ENCODE results near the gene MAP1LC3B2. TPM values are rescaled to one million over a fixed set of nuclear protein-coding genes. Genes with fewer than 3 reads are reported as not detected.
A peak's percentile ranks its signal among the peaks of the same experiment; 100 is the strongest.

Gene MAP1LC3B2
- total RNA-seq, 1 experiment from 2014 or later: 0.53 TPM

DNA sequence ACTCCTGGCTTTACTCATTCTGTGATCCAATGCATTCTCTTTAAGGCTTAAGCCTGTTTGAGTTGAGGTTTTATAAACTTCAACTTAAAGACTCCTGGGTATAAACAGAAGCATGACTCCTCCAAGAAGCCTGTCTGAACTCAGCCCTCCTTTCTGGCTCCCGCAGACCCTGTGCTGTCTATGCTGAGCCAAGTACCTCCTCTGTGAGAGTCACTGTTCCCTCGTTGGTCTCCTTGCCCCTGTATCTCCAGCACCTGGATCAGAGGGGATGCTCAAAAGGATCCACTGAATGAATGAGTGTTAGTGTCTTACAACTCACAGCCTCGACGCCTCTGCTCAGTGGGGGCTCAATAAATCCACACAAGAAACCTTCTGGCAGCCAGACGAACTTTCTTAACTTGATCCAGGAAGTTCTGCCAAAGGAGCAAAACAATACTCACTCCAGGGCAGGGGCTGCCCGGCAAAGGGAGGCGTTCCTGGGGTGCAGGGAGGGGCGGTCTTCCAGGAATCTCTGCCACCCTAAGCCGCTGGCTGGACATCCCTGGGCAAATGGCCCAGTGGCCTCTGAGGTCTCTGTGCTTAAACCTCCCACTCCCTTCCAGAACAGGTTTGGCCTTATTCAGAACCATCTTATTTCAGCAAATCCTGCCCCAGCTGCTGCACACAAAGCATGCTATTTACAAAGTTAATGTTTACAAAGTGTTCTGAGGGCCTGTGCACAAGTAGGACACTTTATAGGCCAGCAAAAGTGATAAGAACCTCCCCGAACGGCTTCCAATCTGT is 32.9 kb downstream of the MAP1LC3B2 start:
- DNase-seq (ENCODE audit: low read depth): no peak

- DNase-seq (ENCODE audit: low read depth): no peak
These were observed 33.5 kb downstream of the MAP1LC3B2 start for GRCh38 chr12:116592731-116593130.

- DNase-seq (ENCODE audit: low read depth): no peak
These were observed 35.3 kb downstream of the MAP1LC3B2 start for GRCh38 chr12:116594325-116595038.

- DNase-seq (ENCODE audit: low read depth): no peak
These were observed 36.0 kb downstream of the MAP1LC3B2 start for GRCh38 chr12:116595186-116595585.

DNA sequence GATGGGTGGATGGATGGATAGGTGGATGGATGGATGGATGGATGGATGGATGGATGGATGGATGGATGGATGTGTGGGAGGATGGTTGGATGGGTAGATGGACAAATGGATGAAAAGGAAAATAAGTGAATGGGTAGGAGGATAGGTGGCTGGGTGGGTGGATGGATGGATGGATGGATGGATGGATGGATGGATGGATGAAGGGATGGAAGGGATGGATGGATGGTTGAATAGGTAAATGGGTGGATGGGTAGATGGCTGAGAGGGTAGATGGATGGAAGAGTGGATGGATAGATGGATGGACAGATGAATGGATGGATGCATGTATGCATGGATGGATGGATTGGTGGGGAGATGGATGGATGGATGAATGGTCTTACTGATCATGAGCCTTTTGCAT is 36.5 kb downstream of the MAP1LC3B2 start:
- no peak for DNase-seq (ENCODE audit: low read depth)

- no peak for DNase-seq (ENCODE audit: low read depth)
These were observed 38.7 kb downstream of the MAP1LC3B2 start for GRCh38 chr12:116597886-116598285.

DNA sequence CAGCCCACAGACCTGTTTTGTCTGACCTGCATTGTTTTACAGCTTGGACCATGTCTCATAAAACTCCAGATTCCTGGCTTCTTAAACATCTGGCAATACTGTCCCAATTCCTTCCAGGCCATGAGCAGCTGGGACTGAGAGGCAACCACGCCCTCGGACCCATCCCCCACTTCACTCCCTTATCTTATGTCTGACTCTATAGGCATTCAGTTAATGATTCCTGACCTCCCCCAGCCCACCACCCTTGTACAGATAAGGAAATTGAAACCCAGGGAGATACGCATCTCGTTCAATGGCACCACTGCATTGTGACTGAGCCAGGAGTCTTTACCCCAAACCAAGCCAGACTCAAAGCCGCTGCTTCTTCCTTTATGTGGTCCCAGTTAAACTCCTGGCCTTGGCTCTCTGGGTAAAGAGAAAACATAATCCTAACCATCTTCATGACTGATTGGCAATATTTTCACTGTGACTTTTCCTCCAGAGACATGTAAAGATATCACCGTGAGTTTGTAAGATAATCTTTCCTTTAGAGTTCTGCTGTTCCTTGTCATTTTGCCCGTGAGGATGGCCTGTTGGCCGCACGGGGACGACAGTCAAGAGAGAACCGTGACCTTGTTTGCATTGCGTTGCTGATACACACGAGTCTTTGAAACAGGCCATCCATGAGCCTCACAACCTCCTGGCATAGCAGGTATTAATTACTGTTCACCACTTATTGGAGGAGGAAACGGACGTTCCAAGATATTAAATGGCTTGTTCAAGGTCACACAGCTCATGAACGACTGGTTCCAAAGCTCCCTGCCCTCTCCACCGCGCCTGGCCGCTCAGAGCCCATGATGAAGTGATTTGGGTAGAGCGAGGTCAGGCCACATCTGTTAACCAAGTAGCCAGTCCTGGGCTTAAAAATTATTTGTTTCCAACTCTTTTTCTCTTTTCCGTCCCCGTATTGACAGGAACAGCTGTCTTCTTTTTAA is 39.4 kb downstream of the MAP1LC3B2 start:
- no peak for DNase-seq (ENCODE audit: low read depth)

DNA sequence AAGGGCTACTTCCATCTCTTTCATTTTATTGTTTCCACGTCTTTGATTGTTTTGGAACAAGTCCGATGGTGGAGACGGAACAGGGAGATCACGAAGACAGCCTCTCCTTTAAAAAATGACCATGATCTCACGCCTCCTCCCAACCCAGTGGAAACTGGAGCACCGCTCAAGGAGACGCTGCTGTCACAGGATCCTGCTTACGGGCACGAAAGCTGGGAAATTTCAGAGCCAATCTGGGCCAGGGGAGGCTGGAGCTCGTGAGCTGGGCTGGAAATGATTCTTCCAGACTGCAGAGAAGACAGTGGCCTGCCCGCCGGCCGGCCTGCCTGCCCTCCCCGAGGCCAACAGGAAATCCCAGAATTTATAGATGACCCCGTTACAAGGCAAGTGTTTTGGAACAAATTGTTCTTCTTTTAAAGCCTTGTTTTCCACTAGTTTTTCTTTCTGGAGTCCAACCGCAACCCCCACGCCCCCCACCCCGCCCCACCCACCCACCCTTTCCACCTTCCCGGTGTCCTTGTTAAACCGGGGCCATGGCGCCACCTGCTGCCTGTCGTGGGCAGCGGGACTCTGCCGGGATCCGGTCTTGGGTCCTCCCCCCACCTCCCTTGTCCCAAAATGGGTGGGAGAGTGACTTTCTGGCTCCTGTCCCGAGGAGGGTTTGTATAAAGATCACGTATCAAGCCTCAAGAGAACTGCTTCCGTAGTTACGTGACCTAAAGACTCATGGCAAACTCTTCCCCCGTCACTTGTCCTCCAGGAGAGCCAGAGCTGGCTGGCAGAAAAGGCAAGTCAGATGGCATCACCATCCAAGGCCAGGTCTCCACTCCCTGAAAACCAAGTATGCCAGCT is 40.3 kb downstream of the MAP1LC3B2 start:
- peak; percentile 27 for DNase-seq (ENCODE audit: low read depth)

DNA sequence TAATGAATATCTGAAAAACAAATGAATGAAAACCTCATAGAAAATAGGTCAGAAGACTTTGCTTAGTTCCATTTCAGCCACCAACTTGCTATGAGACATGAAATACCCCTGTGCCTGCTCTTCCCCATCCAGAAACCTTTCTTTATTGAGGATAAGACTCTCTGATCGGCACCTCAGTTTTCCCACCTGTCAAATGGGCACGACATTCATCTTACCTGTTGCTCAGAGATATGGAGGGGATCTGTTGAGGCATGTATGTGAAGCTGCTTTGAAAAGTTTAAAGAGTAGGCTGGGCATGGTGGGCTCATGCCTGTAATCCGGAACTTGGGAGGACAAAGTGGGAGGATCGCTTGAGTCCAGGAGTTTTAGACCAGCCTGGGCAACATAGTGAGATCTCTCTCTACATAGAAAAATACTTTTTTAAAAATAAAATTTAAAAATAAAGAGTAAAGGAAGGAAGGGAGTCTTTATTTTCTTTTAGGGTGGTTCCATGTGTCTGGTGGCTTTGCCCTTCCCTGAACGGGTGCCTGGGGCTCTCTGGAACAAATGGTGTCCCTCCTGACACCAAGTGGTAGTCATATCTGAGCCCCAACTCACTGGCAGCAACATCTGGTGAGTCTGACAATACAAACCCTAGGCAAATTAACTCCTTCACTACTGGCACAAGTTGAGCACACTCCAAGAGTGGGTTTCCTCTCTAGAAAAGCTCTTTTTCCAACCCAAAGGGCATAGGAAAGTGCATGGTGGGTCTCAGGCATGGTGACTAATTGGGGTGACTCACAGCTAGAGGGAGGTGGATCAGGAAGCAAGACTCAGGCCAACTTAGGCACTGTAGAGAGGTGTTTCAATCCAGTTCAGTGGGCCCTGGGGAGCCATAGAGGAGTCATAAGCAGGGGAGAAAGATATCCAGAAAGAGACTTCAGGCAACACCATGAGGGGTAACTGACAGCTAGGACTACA is 42.1 kb downstream of the MAP1LC3B2 start:
- DNase-seq (ENCODE audit: low read depth): peak; percentile 87

DNA sequence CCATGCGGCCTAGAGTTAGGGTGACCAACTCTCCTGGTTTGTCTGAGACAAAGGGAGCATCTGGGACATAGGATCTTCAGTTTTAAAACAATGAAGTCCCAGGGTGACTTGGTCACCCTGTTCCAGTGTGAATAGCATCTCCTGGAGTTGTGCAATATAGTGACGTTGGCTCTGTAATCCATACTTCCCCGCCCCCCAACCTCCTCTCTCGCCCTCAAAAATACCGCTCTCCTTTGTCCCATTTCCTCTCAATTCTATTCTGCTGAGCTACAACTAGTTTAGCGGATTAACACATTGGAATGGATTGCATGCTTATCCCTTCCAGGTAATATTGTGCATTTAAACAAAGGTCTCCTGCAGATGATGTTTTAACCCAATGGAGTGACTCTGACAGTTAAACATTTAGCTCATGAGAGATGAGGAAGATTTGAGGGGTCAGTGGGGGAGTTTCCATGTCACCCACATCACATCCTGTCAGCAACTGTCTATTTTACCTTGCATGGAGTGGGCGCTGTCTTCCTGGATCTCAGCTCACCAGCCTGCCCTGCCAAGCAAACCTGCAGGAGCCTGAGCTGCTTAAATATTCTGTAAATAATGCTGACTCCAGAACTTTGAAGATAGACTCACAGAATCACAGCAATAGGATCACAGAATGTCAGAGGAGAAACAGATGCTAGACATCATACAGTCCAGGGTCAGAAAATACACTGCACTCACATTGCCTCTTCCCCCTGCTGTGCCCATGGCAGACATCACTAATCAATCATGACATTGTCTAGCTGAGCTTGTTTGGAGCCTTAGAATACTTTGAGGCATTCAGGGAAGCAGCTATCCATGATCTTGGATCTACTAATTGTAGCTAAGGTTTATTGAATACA is 43.0 kb downstream of the MAP1LC3B2 start:
- DNase-seq (ENCODE audit: low read depth): peak; percentile 7

- DNase-seq (ENCODE audit: low read depth): no peak
These were observed 44.5 kb downstream of the MAP1LC3B2 start for GRCh38 chr12:116603546-116604177.

GRCh38 chr12:116604178-116604895 is 45.2 kb downstream of the MAP1LC3B2 start:
- no peak for DNase-seq (ENCODE audit: low read depth)

DNA sequence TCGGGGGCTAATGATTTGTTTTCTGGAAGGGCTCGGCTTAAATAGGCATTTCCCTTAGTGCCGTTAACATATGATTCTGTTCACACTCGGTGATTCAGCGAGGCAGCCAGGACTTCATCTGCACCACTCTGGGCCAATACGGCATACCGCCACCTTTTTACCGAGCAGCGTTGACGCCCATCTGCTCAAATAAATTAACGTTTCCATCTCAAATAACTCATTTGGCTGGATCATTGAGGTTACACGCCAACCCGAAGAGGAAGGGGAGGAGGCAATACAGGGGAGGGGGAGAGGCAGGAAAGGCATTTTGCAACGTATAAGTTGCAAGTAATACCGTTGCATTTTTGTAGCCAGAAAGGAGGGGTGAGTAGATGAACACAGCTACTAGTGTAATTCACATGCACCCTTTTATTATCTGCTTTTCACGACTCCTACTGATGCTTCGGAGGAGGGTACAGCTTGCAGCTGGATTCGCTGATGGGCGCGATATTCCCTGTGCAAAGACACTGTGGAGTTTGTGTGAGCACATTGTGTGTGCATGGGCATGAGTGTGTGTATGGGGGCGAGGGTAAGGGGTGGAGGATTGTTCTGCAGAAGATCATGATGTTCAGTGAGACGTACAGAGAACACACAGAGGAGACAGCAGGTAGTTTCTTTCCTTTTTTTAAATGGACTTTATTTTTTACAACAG is 45.9 kb downstream of the MAP1LC3B2 start:
- no peak for DNase-seq (ENCODE audit: low read depth)

DNA sequence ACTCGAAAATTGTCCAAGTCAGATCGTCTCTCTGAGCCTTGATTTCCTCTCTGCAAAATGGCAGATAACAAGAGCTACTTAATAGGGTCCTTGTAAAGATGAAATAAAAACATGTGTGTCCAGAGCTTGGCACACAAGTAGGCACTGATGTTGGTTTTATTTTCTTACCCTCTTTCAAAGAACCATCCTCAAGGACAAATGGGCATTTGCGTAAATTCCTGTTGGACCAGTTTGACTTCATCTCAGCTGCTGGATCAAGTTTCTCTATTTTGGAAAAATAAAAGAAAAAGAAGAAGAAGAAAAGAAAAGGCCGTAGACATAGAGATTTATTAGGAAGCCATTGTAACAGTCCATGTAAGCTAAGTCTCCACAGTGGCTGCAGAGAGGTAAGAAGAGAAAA is 47.2 kb downstream of the MAP1LC3B2 start:
- no peak for DNase-seq (ENCODE audit: low read depth)

DNA sequence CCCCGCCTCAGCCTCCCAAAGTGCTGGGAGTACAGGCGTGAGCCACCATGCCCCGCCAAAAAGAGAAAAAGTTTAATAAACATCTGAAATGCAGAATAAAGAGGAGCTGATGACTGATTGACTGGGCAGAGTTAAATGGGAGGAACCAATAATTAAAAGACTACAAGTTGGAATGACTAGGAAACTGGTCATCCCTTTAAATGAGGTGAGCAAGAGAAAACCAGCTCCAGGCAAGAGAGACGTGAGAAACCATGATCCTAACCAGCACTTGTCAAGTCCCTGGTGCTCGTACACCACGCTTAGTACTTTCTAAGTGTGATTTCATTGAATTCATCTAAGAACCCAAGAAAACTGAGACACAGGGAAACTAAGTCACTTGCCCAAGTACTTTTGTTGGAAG is 47.9 kb downstream of the MAP1LC3B2 start:
- no peak for DNase-seq (ENCODE audit: low read depth)

DNA sequence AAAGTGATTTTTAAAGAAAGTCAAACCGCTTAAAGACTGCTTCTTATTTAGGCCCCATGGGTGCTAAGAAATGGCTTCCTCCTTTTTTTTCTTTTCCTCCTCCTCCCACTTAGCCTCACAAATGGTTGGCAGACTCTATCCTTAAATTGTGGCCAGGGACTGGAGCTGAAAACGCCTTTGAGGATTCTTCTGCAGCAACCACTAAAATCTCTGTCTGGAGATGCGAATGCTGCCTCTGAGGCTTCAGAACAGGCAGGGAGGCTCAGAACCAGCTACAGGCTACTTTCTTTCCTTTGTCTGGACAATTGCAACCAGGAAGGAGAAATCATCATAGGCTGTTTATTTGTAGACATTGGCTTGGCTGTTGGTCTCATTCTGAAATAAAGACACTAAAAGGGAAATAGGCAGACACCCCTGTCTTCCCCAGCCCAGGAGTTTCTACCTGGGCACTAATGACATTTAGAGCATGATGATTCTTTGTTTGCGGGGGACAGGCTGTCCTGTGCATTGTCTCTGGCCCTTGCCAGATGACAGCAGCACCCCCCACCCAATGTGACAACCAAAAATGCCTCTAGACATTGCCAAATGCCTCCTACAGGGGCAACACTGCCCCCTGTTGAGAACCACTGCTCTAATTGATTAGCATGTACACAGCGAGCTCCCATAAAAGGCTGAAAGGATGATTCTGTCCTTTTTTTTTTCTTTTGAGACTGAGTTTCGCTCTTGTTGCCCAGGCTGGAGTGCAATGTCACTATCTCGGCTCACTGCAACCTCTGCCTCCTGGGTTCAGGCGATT is 50.3 kb downstream of the MAP1LC3B2 start:
- no peak for DNase-seq (ENCODE audit: low read depth)
